Endothelial cell of umbilical vein (primary cell): ENCODE data around the gene EDEM1. TPM values are rescaled to one million over a fixed set of nuclear protein-coding genes. Genes with fewer than 3 reads are reported as not detected.

Experiments
- BruUV-seq: library from RNA; stranded (reverse); fragments of 400-500 nt; replicated peaks from 2 replicates; lab custom pipeline; 2021; lab: Mats Ljungman, UMichigan
- CTCF ChIA-PET: fragments of 300-600, 350-600 bp; sonication (Branson Sonifier 250); formaldehyde crosslinking; loops from one replicate; lab custom pipeline; 2021; ENCODE audit warnings: antibody characterized with exemption, inconsistent platforms; lab: Charles Lee
- POLR2A ChIA-PET: fragments of 300-600, 350-600 bp; sonication (Branson Sonifier 250); formaldehyde crosslinking; loops from one replicate; lab custom pipeline; 2021; ENCODE audit warnings: antibody characterized with exemption, inconsistent platforms; lab: Charles Lee
- DNase-seq: peaks from one replicate; pipeline ENCODE4 v3.0.0-alpha.2; 2011; ENCODE audit warnings: low read depth, low spot score
- FAIRE-seq: peaks from 2 replicates; lab custom pipeline; 2011; peaks lifted over from hg19 to GRCh38; lab: Jason Lieb, UNC
- H2AFZ ChIP-seq: 2 replicates; pipeline ENCODE4 v1.6.0; 2012; ENCODE audit warnings: low read depth, low read length, control low read depth, inconsistent platforms
- H3K27ac ChIP-seq: 2 replicates; pipeline ENCODE4 v1.5.1; 2011; ENCODE audit warnings: low read depth, mild to moderate bottlenecking, control low read depth, low read length, moderate library complexity; ENCODE audit not compliant: insufficient read depth
- H3K27me3 ChIP-seq, 2 experiments: 2 replicates each; pipeline versions ENCODE4 v1.6.0 to v1.6.1; 2011; ENCODE audit warnings: low read length in 2 of 2, mixed read lengths in 1 of 2; ENCODE audit not compliant: control insufficient read depth in 2 of 2, insufficient read depth in 2 of 2
- H3K36me3 ChIP-seq, 2 experiments: 2 replicates in 1 of 2; 3 replicates in 1 of 2; pipeline ENCODE4 v1.5.1; 2011; ENCODE audit warnings: low read length in 2 of 2, mild to moderate bottlenecking in 1 of 2, moderate library complexity in 1 of 2; ENCODE audit not compliant: control insufficient read depth in 2 of 2, insufficient read depth in 2 of 2; ENCODE audit errors: extremely low read depth in 1 of 2
- H3K4me1 ChIP-seq: 3 replicates; pipeline ENCODE4 v1.5.1; 2011; ENCODE audit warnings: mild to moderate bottlenecking, low read length; ENCODE audit not compliant: control insufficient read depth, insufficient read depth; ENCODE audit errors: extremely low read depth
- H3K4me2 ChIP-seq: 2 replicates; pipeline ENCODE4 v1.6.1; 2011; ENCODE audit warnings: low read length, control low read depth, mixed read lengths; ENCODE audit not compliant: insufficient read depth
- H3K4me3 ChIP-seq, 3 experiments: fragments of 200-600 bp in 1 of 3; sonication (generic), shearing (Covaris generic) in 1 of 3; replicated peaks in 1 of 3; 2 replicates each; pipeline ENCODE4 v1.5.1; 2011 to 2016; ENCODE audit warnings: control low read depth in 3 of 3, low read length in 3 of 3, mild to moderate bottlenecking in 2 of 3, inconsistent platforms in 1 of 3, low read depth in 1 of 3, moderate library complexity in 1 of 3; ENCODE audit not compliant: insufficient read depth in 1 of 3
- H3K79me2 ChIP-seq: 2 replicates; pipeline ENCODE4 v1.6.0; 2012; ENCODE audit warnings: low read length, inconsistent platforms; ENCODE audit not compliant: control insufficient read depth, insufficient read depth
- H3K9ac ChIP-seq: replicated peaks from 2 replicates; pipeline ENCODE3; 2011; ENCODE audit warnings: low read length, control low read depth; ENCODE audit not compliant: insufficient read depth; ENCODE audit errors: extremely low read depth
- H3K9me1 ChIP-seq: replicated peaks from 3 replicates; pipeline ENCODE4 v1.6.0; 2011; ENCODE audit warnings: mild to moderate bottlenecking, low read length; ENCODE audit not compliant: control insufficient read depth, insufficient read depth; ENCODE audit errors: extremely low read depth
- H3K9me3 ChIP-seq: replicated peaks from 2 replicates; pipeline ENCODE4 v1.5.1; 2012; ENCODE audit warnings: low read length, inconsistent platforms; ENCODE audit not compliant: control insufficient read depth, insufficient read depth
- H4K20me1 ChIP-seq: replicated peaks from 2 replicates; pipeline ENCODE3; 2011; ENCODE audit warnings: mild to moderate bottlenecking, low read length; ENCODE audit not compliant: control insufficient read depth, insufficient read depth; ENCODE audit errors: extremely low read depth
- EZH2 ChIP-seq: IDR thresholded peaks from 2 replicates; pipeline ENCODE4 v1.6.1; 2012; ENCODE audit warnings: borderline replicate concordance, low read depth, mild to moderate bottlenecking, moderate library complexity, low read length, inconsistent platforms; ENCODE audit not compliant: severe bottlenecking
- FOS ChIP-seq: IDR thresholded peaks from 2 replicates; pipeline ENCODE4 v1.6.1; 2011; ENCODE audit warnings: mild to moderate bottlenecking, low read length, moderate library complexity, borderline replicate concordance; ENCODE audit not compliant: insufficient read depth
- GATA2 ChIP-seq: IDR thresholded peaks from 2 replicates; pipeline ENCODE4 v1.7.0; 2011; ENCODE audit warnings: low read depth, mild to moderate bottlenecking, moderate library complexity, mixed read lengths, low read length; ENCODE audit not compliant: insufficient read length, insufficient read depth
- JUN ChIP-seq: IDR thresholded peaks from 2 replicates; pipeline ENCODE4 v1.6.1; 2011; ENCODE audit warnings: borderline replicate concordance, low read depth; ENCODE audit not compliant: insufficient read length, insufficient read depth
- MYC ChIP-seq: IDR thresholded peaks from one replicate; pipeline ENCODE4 v1.6.1; 2011; ENCODE audit warnings: mild to moderate bottlenecking, low read depth, low read length
- POLR2A ChIP-seq: IDR thresholded peaks from 2 replicates; pipeline ENCODE4 v1.6.1; 2012; ENCODE audit warnings: low read depth, mild to moderate bottlenecking, control low read depth, low read length
- POLR2AphosphoS5 ChIP-seq: IDR thresholded peaks from 2 replicates; pipeline ENCODE4 v1.6.1; 2012; ENCODE audit warnings: low read depth, mild to moderate bottlenecking, control low read depth, low read length, moderate library complexity; ENCODE audit not compliant: insufficient read depth
- dilution Hi-C: fragments of 300-500 bp; cut with MboI; formaldehyde crosslinking; loops from one replicate; pipeline ENCODE4 v1.15.0; 2019; ENCODE audit warnings: low sequenced_read_pairs; ENCODE audit not compliant: extremely low pct_ligation_motif_present
- intact Hi-C: fragments of 100-400 bp; cut with micrococcal nuclease; formaldehyde crosslinking; loops from one replicate; pipeline ENCODE4 v1.10.0; 2022
- microRNA-seq: library from miRNA; unstranded; fragments of <30 nt; microRNA quantifications from one replicate; pipeline ENCODE4 v1.2.0, GENCODE V29; 2021; ENCODE audit warnings: borderline number of aligned reads, borderline replicate concordance
- polyA plus RNA-seq, 4 experiments: library from polyadenylated mRNA; depleted of rRNA in 3 of 4; stranded (reverse) in 3 of 4; unstranded in 1 of 4; fragments of >200 nt; gene quantifications; 2 replicates each; pipeline versions ENCODE4 v1.2.1 to v1.2.3, GENCODE V29; 2011 to 2012; ENCODE audit warnings: missing spikeins in 1 of 4
- small RNA-seq: library from RNA; depleted of rRNA; stranded (forward); fragments of <200 nt; gene quantifications from one replicate; pipeline ENCODE3, GENCODE V24; 2012; ENCODE audit warnings: low replicate concordance, low read depth; ENCODE audit not compliant: insufficient read depth, insufficient read length
- total RNA-seq: library from RNA; stranded (reverse); gene quantifications from 2 replicates; pipeline ENCODE4 v1.2.3, GENCODE V29; 2021
- TF ChIP-seq, protein P1 (sequence below), 2 donors: IDR thresholded peaks; 1 replicate in 1 of 2; 2 replicates in 1 of 2; pipeline ENCODE4 v1.5.1; 2011; ENCODE audit warnings: low read length in 2 of 2, mild to moderate bottlenecking in 2 of 2, moderate library complexity in 2 of 2, control low read depth in 1 of 2, inconsistent platforms in 1 of 2, low read depth in 1 of 2; ENCODE audit not compliant: insufficient read depth in 1 of 2; ENCODE audit errors: extremely low read depth in 1 of 2
- TF ChIP-seq, protein P2 (sequence below): IDR thresholded peaks from 2 replicates; pipeline ENCODE4 v1.6.1; 2011; ENCODE audit not compliant: insufficient read depth, insufficient read length

EDEM1 gene
- total and polyA plus RNA-seq, 2 donors (not counting 3 experiments of a cell fraction or from before 2014, with no cell fraction given), result 19.4 to 61.1 TPM

DNA sequence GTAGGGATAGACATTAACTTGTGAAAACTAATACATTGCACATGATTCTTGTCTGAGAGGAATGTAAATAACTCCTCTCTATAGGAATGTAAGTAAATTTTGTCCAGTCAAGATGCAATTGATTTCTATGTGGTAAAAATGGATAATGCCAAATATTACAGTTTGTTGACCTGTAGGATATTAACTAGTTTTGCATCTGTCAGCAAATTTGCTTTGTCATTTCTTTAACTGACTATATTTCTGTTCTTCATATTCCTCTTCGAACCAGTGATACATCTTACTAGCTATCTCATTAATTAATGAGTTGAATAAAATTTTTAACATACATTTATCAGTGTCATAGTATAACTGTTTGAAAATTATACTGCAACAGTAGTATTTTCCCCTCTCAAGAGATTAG lies 80.4 kb downstream of the EDEM1 start:
- dilution Hi-C loops (no loop called here), intact Hi-C loops (no loop called here)
- Histone ChIP-seq H3K4me1 (no peaks in the 10 kb centered on the region), H3K27ac (no peak overlapping the region), H3K27me3 (no peaks in the 10 kb centered on the region), H2AFZ (no peak overlapping the region), H3K79me2 (no peaks in the 10 kb centered on the region), H3K9me1 (no peaks in the 10 kb centered on the region), H3K9ac (no peak overlapping the region), H4K20me1 (no peaks in the 10 kb centered on the region), H3K4me2 (no peak overlapping the region), H3K4me3 (no peak overlapping the region), H3K9me3 (no peaks in the 10 kb centered on the region), H3K36me3 (no peaks in the 10 kb centered on the region)
- ChIA-PET CTCF (no interaction called here), POLR2A (no interaction called here)
- FAIRE-seq (no peak), DNase-seq (no peak)
- TF ChIP-seq MYC, result no peak
- no peak for TF ChIP-seq JUN
- TF ChIP-seq GATA2, result no peak
- TF ChIP-seq, protein P1, sequence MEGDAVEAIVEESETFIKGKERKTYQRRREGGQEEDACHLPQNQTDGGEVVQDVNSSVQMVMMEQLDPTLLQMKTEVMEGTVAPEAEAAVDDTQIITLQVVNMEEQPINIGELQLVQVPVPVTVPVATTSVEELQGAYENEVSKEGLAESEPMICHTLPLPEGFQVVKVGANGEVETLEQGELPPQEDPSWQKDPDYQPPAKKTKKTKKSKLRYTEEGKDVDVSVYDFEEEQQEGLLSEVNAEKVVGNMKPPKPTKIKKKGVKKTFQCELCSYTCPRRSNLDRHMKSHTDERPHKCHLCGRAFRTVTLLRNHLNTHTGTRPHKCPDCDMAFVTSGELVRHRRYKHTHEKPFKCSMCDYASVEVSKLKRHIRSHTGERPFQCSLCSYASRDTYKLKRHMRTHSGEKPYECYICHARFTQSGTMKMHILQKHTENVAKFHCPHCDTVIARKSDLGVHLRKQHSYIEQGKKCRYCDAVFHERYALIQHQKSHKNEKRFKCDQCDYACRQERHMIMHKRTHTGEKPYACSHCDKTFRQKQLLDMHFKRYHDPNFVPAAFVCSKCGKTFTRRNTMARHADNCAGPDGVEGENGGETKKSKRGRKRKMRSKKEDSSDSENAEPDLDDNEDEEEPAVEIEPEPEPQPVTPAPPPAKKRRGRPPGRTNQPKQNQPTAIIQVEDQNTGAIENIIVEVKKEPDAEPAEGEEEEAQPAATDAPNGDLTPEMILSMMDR (IDR thresholded peaks at IDR 0.05; ENCODE audit: extremely low read depth in 1 of 2, insufficient read depth in 1 of 2, low read depth in 1 of 2, low read length in 2 of 2), result no peak
- TF ChIP-seq, protein P2, sequence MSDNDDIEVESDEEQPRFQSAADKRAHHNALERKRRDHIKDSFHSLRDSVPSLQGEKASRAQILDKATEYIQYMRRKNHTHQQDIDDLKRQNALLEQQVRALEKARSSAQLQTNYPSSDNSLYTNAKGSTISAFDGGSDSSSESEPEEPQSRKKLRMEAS, result no peak
- TF ChIP-seq POLR2AphosphoS5, result no peak
- TF ChIP-seq EZH2, result no peak
- no peak for TF ChIP-seq FOS
- no peak for TF ChIP-seq POLR2A
- no TSS peak for BruUV-seq

Small RNA genes within 50 kb of the gene (microRNA-seq; reads per million reads assigned to microRNA genes)
- gene MIR4790, result not detected

Small RNA genes within 50 kb of the gene (small RNA-seq; reads per million reads assigned to genes)
- gene MIR4790 (not detected), gene RN7SL553P (not detected)

Other genes with a start within 250 kb of the EDEM1 start
- 40.3 and 57.4 TPM in 2 replicates for gene BHLHE40, start 208.3 kb upstream of the EDEM1 start, total RNA-seq
- 31.9 and 57.9 TPM in 2 replicates for gene BHLHE40, start 208.3 kb upstream of the EDEM1 start, polyA plus RNA-seq
- 58.0 and 58.2 TPM in 2 replicates for gene ARL8B, start 65.4 kb upstream of the EDEM1 start, total RNA-seq
- 23.2 and 32.1 TPM in 2 replicates for gene ARL8B, start 65.4 kb upstream of the EDEM1 start, polyA plus RNA-seq